GM19238 (cell line): ENCODE data around the gene FXYD4.
A peak's percentile ranks its signal among the peaks of the same experiment; 100 is the strongest.
"Not testable (repeated sequence)": the region's sequence is repeated elsewhere in the genome, so short reads cannot be mapped to it uniquely, and the experiment has no call there.

Source experiments
- DNase-seq: peaks from one replicate; pipeline ENCODE4 v3.0.0; 2011; ENCODE audit warnings: low spot score; ENCODE audit not compliant: insufficient read length

FXYD4 gene

GRCh38 chr10:43417950-43418768 lies 46.7 kb downstream of the FXYD4 start:
- DNase-seq: no peak

DNA sequence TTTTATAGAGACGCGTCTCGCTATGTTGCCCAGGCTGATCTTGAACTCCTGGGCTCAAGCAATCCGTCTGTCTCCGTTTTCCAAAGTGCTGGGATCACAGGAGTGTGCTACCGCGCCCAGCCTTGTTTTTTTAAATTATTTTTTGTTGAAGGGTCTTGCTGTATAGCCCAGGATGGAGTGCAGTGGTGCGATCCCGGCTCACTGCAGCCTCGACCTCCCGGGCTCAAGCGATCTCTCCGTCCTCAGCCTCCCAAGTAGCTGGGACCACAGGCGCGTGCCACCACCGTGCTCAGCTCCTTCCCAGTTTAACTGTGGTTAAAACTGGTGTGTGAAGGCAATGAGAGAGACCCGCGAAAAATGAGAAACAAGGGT lies 48.5 kb downstream of the FXYD4 start:
- DNase-seq: no peak

- DNase-seq: peak; percentile 70
Measured at GRCh38 chr10:43420369-43421200, 49.1 kb downstream of the FXYD4 start.

DNA sequence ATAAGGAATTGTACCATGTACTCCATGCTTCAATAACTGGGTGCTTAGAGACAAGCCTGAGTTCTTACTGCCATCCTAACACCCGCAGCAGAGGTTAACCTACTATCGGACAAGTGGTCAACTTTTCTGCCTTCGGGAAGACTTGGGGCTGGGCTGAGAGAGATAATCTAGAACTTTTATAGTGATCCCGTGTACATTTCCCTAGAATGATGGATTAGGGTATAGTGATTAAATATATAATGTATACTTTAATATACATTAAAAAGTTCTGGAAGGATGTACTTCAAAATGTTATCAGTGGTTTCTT lies 49.7 kb downstream of the FXYD4 start:
- no peak for DNase-seq

GRCh38 chr10:43421519-43421918 lies 50.1 kb downstream of the FXYD4 start:
- no peak for DNase-seq

- DNase-seq: not testable (repeated sequence)
Measured at GRCh38 chr10:43421944-43422343, 50.5 kb downstream of the FXYD4 start.

GRCh38 chr10:43424416-43424815 lies 53.0 kb downstream of the FXYD4 start:
- DNase-seq: no peak
